ENCODE measurements around the gene ECI1. TPM values are rescaled to one million over a fixed set of nuclear protein-coding genes. Genes with fewer than 3 reads are reported as not detected.

Gene ECI1
- total RNA-seq, 4 donors from 2014 or later = 74.3 to 94.7 (median 81.5) TPM

DNA sequence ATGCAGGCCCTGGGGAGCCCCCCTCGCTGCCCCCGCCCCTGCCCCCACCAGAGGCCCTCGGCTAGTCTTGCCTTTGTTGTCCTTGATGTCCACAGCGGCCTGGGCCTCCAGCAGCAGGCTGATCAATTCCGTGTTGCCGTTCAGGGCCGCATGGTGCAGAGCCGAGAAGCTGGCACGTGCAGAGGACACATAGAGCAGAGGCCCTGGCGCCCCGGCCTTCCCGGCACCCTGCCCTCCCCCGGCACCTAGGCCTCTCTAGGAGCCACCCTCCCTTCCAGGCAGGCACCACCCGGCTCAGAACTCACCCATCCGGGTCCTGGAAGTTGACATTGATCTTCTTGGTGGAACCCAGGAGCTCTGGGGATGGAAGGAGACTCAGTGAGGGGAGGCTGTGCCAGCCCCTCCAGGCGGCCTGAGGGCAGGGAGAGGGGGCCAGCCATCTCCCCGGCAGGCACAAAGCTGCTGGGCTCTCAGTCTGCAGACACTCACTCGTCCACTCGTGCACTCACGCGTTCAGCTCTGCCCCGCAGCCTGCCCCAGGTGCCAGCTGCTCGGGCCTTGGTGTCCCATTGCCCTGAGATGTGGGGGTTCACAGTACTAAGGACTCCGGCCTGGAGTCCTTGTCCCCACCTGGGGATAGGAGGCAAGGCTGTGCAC, 61.3 kb downstream of the ECI1 start:
- H3K4me1 ChIP-seq = peaks cover 0 to 18% (median 6%) of the 10 kb centered on the region in 4 donors
- no peak for DNase-seq (ENCODE audit: low spot score in 2 of 2)
- no peaks in the 10 kb centered on the region for H3K9me3 ChIP-seq
- no peak overlapping the region for H3K4me3 ChIP-seq
- no peak for TF ChIP-seq EP300 (IDR thresholded peaks at IDR 0.05)
- no peak overlapping the region for H3K27ac ChIP-seq
- 64 to 72% methylated on average over 11 to 23 of the region's 24 CpGs for WGBS, 2 donors
- peaks cover 0 to 18% of the 10 kb centered on the region in 2 donors for H3K27me3 ChIP-seq
- no peaks in the 10 kb centered on the region for H3K36me3 ChIP-seq

Small RNA genes lying within 50 kb of the gene (small RNA-seq; reads per million reads assigned to genes)
- gene MIR3677 = not detected
- not detected for gene MIR4717

Other genes with a start within 250 kb of the ECI1 start
- gene ZNF598, start 241.8 kb downstream of the ECI1 start, total RNA-seq = 10 to 100 TPM; 37.0 to 83.1 (median 49.2) TPM
- 1 to 10 TPM in 2 of 4 donors, not detected in 2; 3.0 to 3.1 TPM for gene NPW, start 231.8 kb downstream of the ECI1 start, total RNA-seq
- gene NHERF2, start 224.7 kb downstream of the ECI1 start, total RNA-seq = 10 to 100 TPM; 54.7 to 83.1 (median 64.9) TPM
- 10 to 100 TPM; 22.8 to 56.7 (median 28.1) TPM for gene NTHL1, start 203.8 kb downstream of the ECI1 start, total RNA-seq
- 100 to 1,000 TPM in 2 of 4 donors, 10 to 100 TPM in 2; 75.4 to 507 (median 111) TPM for gene TSC2, start 203.6 kb downstream of the ECI1 start, total RNA-seq
- gene PKD1, start 115.7 kb downstream of the ECI1 start, total RNA-seq = 100 to 1,000 TPM; 207 to 542 (median 381) TPM
- gene RAB26, start 103.0 kb downstream of the ECI1 start, total RNA-seq = not detected
- 10 to 100 TPM; 29.1 to 53.7 (median 38.4) TPM for gene TRAF7, start 95.8 kb downstream of the ECI1 start, total RNA-seq
- under 1 TPM in 3 of 4 donors, not detected in 1; 0.20 to 0.63 (median 0.30) TPM for gene CASKIN1, start 55.0 kb downstream of the ECI1 start, total RNA-seq
- 10 to 100 TPM; 28.8 to 73.8 (median 43.8) TPM for gene MLST8, start 46.1 kb downstream of the ECI1 start, total RNA-seq
- gene BRICD5, start 40.7 kb downstream of the ECI1 start, total RNA-seq = 100 to 1,000 TPM in 1 of 4 donors, 10 to 100 TPM in 3; 19.8 to 203 (median 24.4) TPM
- 10 to 100 TPM; 13.1 to 27.0 (median 23.2) TPM for gene PGP, start 36.7 kb downstream of the ECI1 start, total RNA-seq
- gene E4F1, start 28.0 kb downstream of the ECI1 start, total RNA-seq = 10 to 100 TPM; 30.6 to 60.6 (median 45.2) TPM
- 1 to 10 TPM in 1 of 4 donors, under 1 TPM in 3; 0.39 to 5.4 (median 0.64) TPM for gene DNASE1L2, start 15.1 kb downstream of the ECI1 start, total RNA-seq
- 100 to 1,000 TPM; 101 to 127 (median 114) TPM for gene RNPS1, start 16.5 kb upstream of the ECI1 start, total RNA-seq
- gene ABCA3, start 89.1 kb upstream of the ECI1 start, total RNA-seq = 10 to 100 TPM; 14.9 to 22.2 (median 15.8) TPM
- 1 to 10 TPM; 1.6 to 3.0 (median 2.0) TPM for gene CCNF, start 177.9 kb upstream of the ECI1 start, total RNA-seq
- 1 to 10 TPM in 3 of 4 donors, not detected in 1; 1.3 to 2.5 (median 1.8) TPM for gene TEDC2, start 208.5 kb upstream of the ECI1 start, total RNA-seq
- under 1 TPM in 1 of 4 donors, not detected in 3; 0.39 TPM for gene NTN3, start 219.7 kb upstream of the ECI1 start, total RNA-seq
- gene TBC1D24, start 223.5 kb upstream of the ECI1 start, total RNA-seq = 10 to 100 TPM; 12.0 to 18.3 (median 16.3) TPM

Data from tibial nerve (tissue), 4 donors.